Panc1 (cell line): ENCODE data around the gene RPL10A.

Experiments
- REST ChIP-seq, 2 experiments: IDR thresholded peaks; 2 replicates each; pipeline ENCODE4 v1.6.1; 2011 to 2012; ENCODE audit warnings: low read depth in 2 of 2, control low read depth in 1 of 2, low read length in 1 of 2, mild to moderate bottlenecking in 1 of 2, moderate library complexity in 1 of 2; ENCODE audit not compliant: insufficient read depth in 1 of 2
- TCF7L2 ChIP-seq: IDR thresholded peaks from 2 replicates; pipeline ENCODE4 v1.6.1; 2011; ENCODE audit warnings: mild to moderate bottlenecking, low read depth, low read length, inconsistent platforms
- TF ChIP-seq, protein P1 (sequence below): fragments of 450-650 bp; IDR thresholded peaks from 2 replicates; pipeline ENCODE4 v1.5.1; 2017; ENCODE audit warnings: mild to moderate bottlenecking

- TF ChIP-seq REST (IDR thresholded peaks at IDR 0.05; ENCODE audit: insufficient read depth in 1 of 2, low read depth in 2 of 2, low read length in 1 of 2) (no peak), TCF7L2 (no peak)
- TF ChIP-seq, protein P1, sequence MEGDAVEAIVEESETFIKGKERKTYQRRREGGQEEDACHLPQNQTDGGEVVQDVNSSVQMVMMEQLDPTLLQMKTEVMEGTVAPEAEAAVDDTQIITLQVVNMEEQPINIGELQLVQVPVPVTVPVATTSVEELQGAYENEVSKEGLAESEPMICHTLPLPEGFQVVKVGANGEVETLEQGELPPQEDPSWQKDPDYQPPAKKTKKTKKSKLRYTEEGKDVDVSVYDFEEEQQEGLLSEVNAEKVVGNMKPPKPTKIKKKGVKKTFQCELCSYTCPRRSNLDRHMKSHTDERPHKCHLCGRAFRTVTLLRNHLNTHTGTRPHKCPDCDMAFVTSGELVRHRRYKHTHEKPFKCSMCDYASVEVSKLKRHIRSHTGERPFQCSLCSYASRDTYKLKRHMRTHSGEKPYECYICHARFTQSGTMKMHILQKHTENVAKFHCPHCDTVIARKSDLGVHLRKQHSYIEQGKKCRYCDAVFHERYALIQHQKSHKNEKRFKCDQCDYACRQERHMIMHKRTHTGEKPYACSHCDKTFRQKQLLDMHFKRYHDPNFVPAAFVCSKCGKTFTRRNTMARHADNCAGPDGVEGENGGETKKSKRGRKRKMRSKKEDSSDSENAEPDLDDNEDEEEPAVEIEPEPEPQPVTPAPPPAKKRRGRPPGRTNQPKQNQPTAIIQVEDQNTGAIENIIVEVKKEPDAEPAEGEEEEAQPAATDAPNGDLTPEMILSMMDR, result no peak
Measured at GRCh38 chr6:35443341-35444030, 24.7 kb upstream of the RPL10A start.
